Measurements from ENCODE around the gene TBCK. TPM values are rescaled to one million over a fixed set of nuclear protein-coding genes. Genes with fewer than 3 reads are reported as not detected.

Gene TBCK
- total RNA-seq, 1 experiment from 2014 or later: 7.6 TPM

DNA sequence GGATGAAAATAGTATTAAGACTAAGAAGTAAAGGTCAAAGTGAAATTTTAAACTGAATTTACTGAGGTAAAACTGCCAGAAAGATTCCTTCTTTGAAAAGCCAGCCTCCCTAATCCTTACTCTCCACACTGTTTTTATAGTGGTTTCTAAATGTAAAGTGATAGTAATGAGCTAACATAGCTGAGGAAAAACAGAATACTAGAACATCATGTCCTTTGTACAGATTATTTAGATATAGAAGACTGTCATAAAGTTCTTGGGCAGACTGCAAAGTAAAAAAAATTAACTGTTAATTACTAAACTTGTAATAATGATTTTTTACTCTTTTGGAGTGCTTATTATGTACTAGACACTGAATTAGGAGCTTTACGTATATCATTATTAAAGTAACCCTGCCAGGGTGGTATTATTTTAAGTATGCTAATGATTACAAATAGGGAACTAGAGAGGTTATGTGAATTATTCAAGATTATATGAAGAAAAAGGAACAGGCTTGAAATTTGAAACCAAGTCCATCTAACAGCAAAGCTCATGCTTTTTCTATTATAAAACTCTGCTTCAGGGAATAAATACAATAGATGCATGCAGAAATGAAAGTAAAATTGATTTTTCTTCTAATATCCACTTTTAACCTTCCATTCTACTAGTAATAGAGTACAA is 150.5 kb downstream of the TBCK start:
- no peaks in the 10 kb centered on the region for H3K27me3 ChIP-seq (ENCODE audit: low read length)
- H3K9me2 ChIP-seq (replicated peaks; ENCODE audit: low read length): no peaks in the 10 kb centered on the region
- no peak for TF ChIP-seq EZH2phosphoT487 (IDR thresholded peaks at IDR 0.05; ENCODE audit: borderline replicate concordance, low read length)
- TF ChIP-seq, protein P1, sequence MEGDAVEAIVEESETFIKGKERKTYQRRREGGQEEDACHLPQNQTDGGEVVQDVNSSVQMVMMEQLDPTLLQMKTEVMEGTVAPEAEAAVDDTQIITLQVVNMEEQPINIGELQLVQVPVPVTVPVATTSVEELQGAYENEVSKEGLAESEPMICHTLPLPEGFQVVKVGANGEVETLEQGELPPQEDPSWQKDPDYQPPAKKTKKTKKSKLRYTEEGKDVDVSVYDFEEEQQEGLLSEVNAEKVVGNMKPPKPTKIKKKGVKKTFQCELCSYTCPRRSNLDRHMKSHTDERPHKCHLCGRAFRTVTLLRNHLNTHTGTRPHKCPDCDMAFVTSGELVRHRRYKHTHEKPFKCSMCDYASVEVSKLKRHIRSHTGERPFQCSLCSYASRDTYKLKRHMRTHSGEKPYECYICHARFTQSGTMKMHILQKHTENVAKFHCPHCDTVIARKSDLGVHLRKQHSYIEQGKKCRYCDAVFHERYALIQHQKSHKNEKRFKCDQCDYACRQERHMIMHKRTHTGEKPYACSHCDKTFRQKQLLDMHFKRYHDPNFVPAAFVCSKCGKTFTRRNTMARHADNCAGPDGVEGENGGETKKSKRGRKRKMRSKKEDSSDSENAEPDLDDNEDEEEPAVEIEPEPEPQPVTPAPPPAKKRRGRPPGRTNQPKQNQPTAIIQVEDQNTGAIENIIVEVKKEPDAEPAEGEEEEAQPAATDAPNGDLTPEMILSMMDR (conservative IDR thresholded peaks at IDR 0.05; ENCODE audit: low read depth, low read length): no peak
- TF ChIP-seq EZH2 (IDR thresholded peaks at IDR 0.05; ENCODE audit: low read length, unreplicated experiment): no peak
- H3K9me3 ChIP-seq (ENCODE audit: low read length): no peaks in the 10 kb centered on the region
- H3K4me1 ChIP-seq (ENCODE audit: insufficient read depth, low read length): no peaks in the 10 kb centered on the region
- H3K9ac ChIP-seq (ENCODE audit: low read length): no peak overlapping the region
- no peak for ATAC-seq
- H3K36me3 ChIP-seq (ENCODE audit: low read depth, low read length): no peaks in the 10 kb centered on the region
- H3F3A ChIP-seq (ENCODE audit: low read length, unreplicated experiment): no peaks in the 10 kb centered on the region
- no peaks in the 10 kb centered on the region for H4K20me1 ChIP-seq (ENCODE audit: low read length)
- no peak for DNase-seq
- POLR2A ChIA-PET (ENCODE audit: unreplicated experiment): no interaction called here
- H2AFZ ChIP-seq (ENCODE audit: low read length): no peak overlapping the region
- H3K79me2 ChIP-seq (ENCODE audit: low read length): no peaks in the 10 kb centered on the region
- CTCF ChIA-PET: no interaction called here
- intact Hi-C loops (cut with micrococcal nuclease): no loop called here
- no peak overlapping the region for H3K4me2 ChIP-seq (ENCODE audit: low read length)
- H3K27ac ChIP-seq (ENCODE audit: low read length): no peak overlapping the region
- H3K4me3 ChIP-seq (ENCODE audit: low read length): no peak overlapping the region
- no TSS peak for BruUV-seq (replicated peaks)

DNA sequence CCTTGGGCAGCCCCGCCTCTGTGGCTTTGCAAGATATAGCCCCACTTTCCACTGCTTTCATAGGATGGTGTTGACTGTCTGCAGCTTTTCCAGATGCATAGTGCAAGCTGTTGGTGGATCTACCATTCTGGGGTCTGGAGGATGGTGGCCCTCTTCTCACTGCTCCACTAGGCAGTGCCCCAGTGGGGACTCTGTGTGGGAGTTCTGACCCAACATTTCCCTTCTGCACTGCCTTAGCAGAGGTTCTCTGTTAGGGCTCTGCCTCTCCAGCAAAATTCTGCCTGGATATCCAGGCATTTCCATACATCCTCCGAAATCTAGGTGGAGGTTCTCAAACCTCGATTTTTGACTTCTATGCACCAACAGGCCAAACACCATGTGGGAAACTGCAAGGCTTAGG is 153.7 kb downstream of the TBCK start:
- Histone ChIP-seq H3K9me2 (replicated peaks; ENCODE audit: low read length) (no peaks in the 10 kb centered on the region), H3K36me3 (ENCODE audit: low read depth, low read length) (no peaks in the 10 kb centered on the region), H3K9ac (ENCODE audit: low read length) (no peak overlapping the region), H3K79me2 (ENCODE audit: low read length) (no peaks in the 10 kb centered on the region), H4K20me1 (ENCODE audit: low read length) (no peaks in the 10 kb centered on the region), H3K27me3 (ENCODE audit: low read length) (no peaks in the 10 kb centered on the region), H3K4me1 (ENCODE audit: insufficient read depth, low read length) (no peaks in the 10 kb centered on the region), H3K4me2 (ENCODE audit: low read length) (no peak overlapping the region), H3K9me3 (ENCODE audit: low read length) (no peaks in the 10 kb centered on the region), H3K4me3 (ENCODE audit: low read length) (no peak overlapping the region), H3K27ac (ENCODE audit: low read length) (no peak overlapping the region), H3F3A (ENCODE audit: low read length, unreplicated experiment) (no peaks in the 10 kb centered on the region), H2AFZ (ENCODE audit: low read length) (no peak overlapping the region)
- ATAC-seq (no peak), DNase-seq (no peak)
- TF ChIP-seq EZH2phosphoT487 (IDR thresholded peaks at IDR 0.05; ENCODE audit: borderline replicate concordance, low read length) (no peak), EZH2 (IDR thresholded peaks at IDR 0.05; ENCODE audit: low read length, unreplicated experiment) (no peak)
- TF ChIP-seq, protein P1 (conservative IDR thresholded peaks at IDR 0.05; ENCODE audit: low read depth, low read length): no peak
- ChIA-PET POLR2A (ENCODE audit: unreplicated experiment) (no interaction called here), CTCF (no interaction called here)
- intact Hi-C loops (cut with micrococcal nuclease): no loop called here
- BruUV-seq (replicated peaks): no TSS peak

DNA sequence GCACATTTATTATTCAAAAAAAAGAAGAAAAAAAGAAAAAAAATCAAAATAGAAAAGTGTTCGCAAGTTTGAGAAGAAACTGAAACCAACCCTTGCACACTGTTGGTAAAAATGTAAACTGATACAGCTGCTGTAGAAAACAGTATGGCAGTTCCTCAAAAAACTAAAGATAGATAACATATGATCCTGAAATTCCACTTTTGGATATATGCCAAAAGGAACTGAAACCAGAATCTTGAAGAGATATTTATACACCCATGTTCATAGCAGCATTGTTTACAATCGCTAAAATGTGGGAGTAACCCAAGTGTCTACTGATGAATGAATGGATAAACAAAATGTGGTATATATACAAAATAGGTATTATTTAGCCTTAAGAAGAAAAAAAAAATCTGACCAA is 155.4 kb downstream of the TBCK start:
- Histone ChIP-seq H3K9me2 (replicated peaks; ENCODE audit: low read length) (no peaks in the 10 kb centered on the region), H3F3A (ENCODE audit: low read length, unreplicated experiment) (no peaks in the 10 kb centered on the region), H3K27ac (ENCODE audit: low read length) (no peak overlapping the region), H3K36me3 (ENCODE audit: low read depth, low read length) (no peaks in the 10 kb centered on the region), H3K4me1 (ENCODE audit: insufficient read depth, low read length) (no peaks in the 10 kb centered on the region), H3K9me3 (ENCODE audit: low read length) (no peaks in the 10 kb centered on the region), H4K20me1 (ENCODE audit: low read length) (no peaks in the 10 kb centered on the region), H2AFZ (ENCODE audit: low read length) (no peak overlapping the region), H3K79me2 (ENCODE audit: low read length) (no peaks in the 10 kb centered on the region), H3K4me2 (ENCODE audit: low read length) (no peak overlapping the region), H3K27me3 (ENCODE audit: low read length) (no peaks in the 10 kb centered on the region), H3K4me3 (ENCODE audit: low read length) (no peak overlapping the region), H3K9ac (ENCODE audit: low read length) (no peak overlapping the region)
- BruUV-seq (replicated peaks): no TSS peak
- intact Hi-C loops (cut with micrococcal nuclease): no loop called here
- POLR2A ChIA-PET (ENCODE audit: unreplicated experiment): interaction anchor here (0.7 kb wide), 1 partner anchor 676 kb away, joined by 3 read pairs; no protein-coding TSS in a partner anchor
- DNase-seq (no peak), ATAC-seq (no peak)
- CTCF ChIA-PET: no interaction called here
- TF ChIP-seq EZH2phosphoT487 (IDR thresholded peaks at IDR 0.05; ENCODE audit: borderline replicate concordance, low read length) (no peak), EZH2 (IDR thresholded peaks at IDR 0.05; ENCODE audit: low read length, unreplicated experiment) (no peak)
- TF ChIP-seq, protein P1 (conservative IDR thresholded peaks at IDR 0.05; ENCODE audit: low read depth, low read length): no peak

Data from PC-3 (cell line).